IMR-90 (cell line): ENCODE measurements around the gene PTK6.

Experiments used
- CHD1 ChIP-seq: IDR thresholded peaks from 2 replicates; pipeline ENCODE4 v1.6.1; 2012; ENCODE audit warnings: low read depth, low read length, improper control_type of control experiment
- MXI1 ChIP-seq: IDR thresholded peaks from 2 replicates; pipeline ENCODE4 v1.6.1; 2012; ENCODE audit warnings: low read depth, mild to moderate bottlenecking, low read length, moderate library complexity, borderline replicate concordance
- NFE2L2 ChIP-seq: fragments of 150-350 bp; IDR thresholded peaks from 2 replicates; pipeline ENCODE4 v1.6.1; 2016; ENCODE audit warnings: low read depth, mild to moderate bottlenecking, low read length
- POLR2A ChIP-seq: IDR thresholded peaks from 2 replicates; pipeline ENCODE4 v1.6.1; 2012; ENCODE audit warnings: mild to moderate bottlenecking, low read depth, low read length
- RFX5 ChIP-seq: IDR thresholded peaks from 2 replicates; pipeline ENCODE4 v1.8.0; 2012; ENCODE audit warnings: low read depth, mild to moderate bottlenecking, low read length, moderate library complexity
- TF ChIP-seq, protein P1 (sequence below): conservative IDR thresholded peaks from 2 replicates; pipeline ENCODE4 v1.5.1; 2012; ENCODE audit warnings: mild to moderate bottlenecking, low read depth, low read length, improper control_type of control experiment

DNA sequence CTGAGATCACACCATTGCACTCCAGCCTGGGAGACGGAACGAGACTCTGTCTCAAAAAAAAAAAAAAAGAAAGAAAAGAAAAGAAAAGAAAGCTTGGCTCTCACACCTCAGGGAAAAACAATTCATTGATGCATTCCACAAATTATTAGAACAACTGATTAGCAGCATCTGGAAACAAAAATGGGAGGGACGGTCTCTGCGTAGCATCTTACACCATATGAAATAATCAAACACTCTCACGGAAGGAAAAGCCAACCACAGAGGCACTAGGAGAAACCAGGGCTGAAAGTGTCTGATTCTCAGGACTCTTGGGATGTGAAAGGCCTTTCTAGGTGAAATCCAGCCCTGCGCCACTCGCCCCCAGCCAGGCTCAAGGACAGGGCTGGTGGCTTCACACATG is 39.1 kb upstream of the PTK6 start:
- TF ChIP-seq, protein P1, sequence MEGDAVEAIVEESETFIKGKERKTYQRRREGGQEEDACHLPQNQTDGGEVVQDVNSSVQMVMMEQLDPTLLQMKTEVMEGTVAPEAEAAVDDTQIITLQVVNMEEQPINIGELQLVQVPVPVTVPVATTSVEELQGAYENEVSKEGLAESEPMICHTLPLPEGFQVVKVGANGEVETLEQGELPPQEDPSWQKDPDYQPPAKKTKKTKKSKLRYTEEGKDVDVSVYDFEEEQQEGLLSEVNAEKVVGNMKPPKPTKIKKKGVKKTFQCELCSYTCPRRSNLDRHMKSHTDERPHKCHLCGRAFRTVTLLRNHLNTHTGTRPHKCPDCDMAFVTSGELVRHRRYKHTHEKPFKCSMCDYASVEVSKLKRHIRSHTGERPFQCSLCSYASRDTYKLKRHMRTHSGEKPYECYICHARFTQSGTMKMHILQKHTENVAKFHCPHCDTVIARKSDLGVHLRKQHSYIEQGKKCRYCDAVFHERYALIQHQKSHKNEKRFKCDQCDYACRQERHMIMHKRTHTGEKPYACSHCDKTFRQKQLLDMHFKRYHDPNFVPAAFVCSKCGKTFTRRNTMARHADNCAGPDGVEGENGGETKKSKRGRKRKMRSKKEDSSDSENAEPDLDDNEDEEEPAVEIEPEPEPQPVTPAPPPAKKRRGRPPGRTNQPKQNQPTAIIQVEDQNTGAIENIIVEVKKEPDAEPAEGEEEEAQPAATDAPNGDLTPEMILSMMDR: no peak
- no peak for TF ChIP-seq POLR2A
- TF ChIP-seq RFX5: no peak
- no peak for TF ChIP-seq CHD1
- no peak for TF ChIP-seq NFE2L2
- TF ChIP-seq MXI1: no peak
